SJSA1 (cell line): ENCODE measurements around the gene ZC3H6. TPM values are rescaled to one million over a fixed set of nuclear protein-coding genes. Genes with fewer than 3 reads are reported as not detected.
"Not testable (repeated sequence)": the region's sequence is repeated elsewhere in the genome, so short reads cannot be mapped to it uniquely, and the experiment has no call there.

Source experiments
- DNase-seq, 2 experiments: peaks; one replicate each; pipeline ENCODE4 v3.0.0-alpha.2; 2015 to 2020; ENCODE audit warnings: low spot score in 2 of 2, low read depth in 1 of 2
- H3K27ac ChIP-seq: fragments of 250-450 bp; sonication (Bioruptor Pico); 2 replicates; pipeline ENCODE4 v1.5.1; 2020; ENCODE audit warnings: mild to moderate bottlenecking, moderate library complexity
- H3K27me3 ChIP-seq: fragments of 250-450 bp; sonication (Bioruptor Pico); replicated peaks from 2 replicates; pipeline ENCODE4 v1.5.1; 2020; ENCODE audit warnings: mild to moderate bottlenecking, moderate library complexity
- H3K36me3 ChIP-seq: fragments of 250-450 bp; sonication (Bioruptor Pico); 2 replicates; pipeline ENCODE4 v1.5.1; 2020; ENCODE audit warnings: mild to moderate bottlenecking
- H3K4me1 ChIP-seq: fragments of 250-450 bp; sonication (Bioruptor Pico); replicated peaks from 2 replicates; pipeline ENCODE4 v1.6.1; 2021; ENCODE audit warnings: mild to moderate bottlenecking
- H3K4me3 ChIP-seq: fragments of 250-450 bp; sonication (Bioruptor Pico); 2 replicates; pipeline ENCODE4 v1.5.1; 2020; ENCODE audit warnings: mild to moderate bottlenecking
- H3K9me3 ChIP-seq: fragments of 250-450 bp; sonication (Bioruptor Pico); replicated peaks from 2 replicates; pipeline ENCODE4 v1.5.1; 2020; ENCODE audit warnings: mild to moderate bottlenecking
- total RNA-seq: library from RNA; depleted of rRNA; stranded (reverse); fragments of >200 nt; shearing (Covaris generic); gene quantifications from 2 replicates; pipeline ENCODE4 v1.2.3, GENCODE V29; 2014

The ZC3H6 gene
- total RNA-seq, 1 experiment from 2014 or later, result 5.6 TPM

DNA sequence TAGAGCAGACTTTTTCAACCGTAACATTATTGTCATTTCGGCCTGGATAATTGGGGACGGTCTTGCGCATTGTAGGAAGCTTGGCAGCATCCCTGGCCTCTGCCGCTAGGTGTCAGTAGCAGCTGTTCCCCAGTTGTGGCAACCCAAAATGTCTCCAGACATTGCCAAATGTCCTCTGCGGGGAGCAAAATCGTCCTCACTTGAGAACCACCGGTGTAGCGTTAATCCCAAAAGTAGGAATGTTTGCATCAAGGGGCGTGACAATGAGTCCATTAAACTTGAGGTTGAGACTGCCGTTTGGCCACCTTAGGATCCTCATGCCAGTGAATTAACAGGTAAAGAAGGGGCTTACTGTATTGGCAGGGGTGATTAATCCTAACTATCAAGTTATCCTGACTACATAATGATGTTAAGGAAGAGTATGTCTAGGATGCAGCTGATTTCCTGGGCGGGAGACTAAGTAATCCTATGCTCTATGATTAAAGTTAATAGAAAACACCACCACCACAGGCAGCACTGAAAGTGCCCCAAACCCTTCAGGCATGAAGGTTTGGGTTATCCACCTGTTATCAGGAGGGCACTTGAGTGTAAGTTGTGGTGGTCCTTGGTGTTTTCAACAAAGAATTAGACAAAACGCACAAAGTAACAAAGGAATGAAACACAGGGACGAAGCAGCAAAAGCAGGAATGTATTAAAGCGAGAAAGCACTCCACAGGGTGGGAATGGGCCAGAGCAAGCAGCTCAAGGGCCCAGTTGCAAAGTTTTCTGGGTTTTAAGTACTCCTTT, 15.7 kb upstream of the ZC3H6 start:
- Histone ChIP-seq H3K36me3 (no peaks in the 10 kb centered on the region), H3K4me3 (no peak overlapping the region), H3K27me3 (no peaks in the 10 kb centered on the region), H3K27ac (no peak overlapping the region), H3K4me1 (peaks cover 7% of the 10 kb centered on the region; the same call in 1 of the 2 replicates), H3K9me3 (no peaks in the 10 kb centered on the region)
- peak; percentile 48 to 70 for DNase-seq

DNA sequence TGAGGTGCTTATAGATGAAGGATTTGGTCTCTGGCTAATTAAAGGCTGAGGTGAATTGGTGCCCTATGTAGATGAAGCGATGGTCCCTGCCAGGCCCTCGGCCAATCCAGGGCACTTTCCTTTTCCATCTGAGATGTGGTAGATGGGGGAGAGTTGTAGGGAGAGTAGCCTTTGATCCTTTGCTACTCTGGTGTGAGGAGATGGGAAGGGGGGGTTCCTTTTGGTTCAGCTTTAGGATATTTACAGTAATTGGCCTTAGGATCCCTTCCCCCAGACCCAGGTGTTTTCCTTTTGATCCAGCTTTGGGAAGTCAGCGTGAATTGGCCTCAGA, 15.1 kb upstream of the ZC3H6 start:
- DNase-seq, result no peak

DNA sequence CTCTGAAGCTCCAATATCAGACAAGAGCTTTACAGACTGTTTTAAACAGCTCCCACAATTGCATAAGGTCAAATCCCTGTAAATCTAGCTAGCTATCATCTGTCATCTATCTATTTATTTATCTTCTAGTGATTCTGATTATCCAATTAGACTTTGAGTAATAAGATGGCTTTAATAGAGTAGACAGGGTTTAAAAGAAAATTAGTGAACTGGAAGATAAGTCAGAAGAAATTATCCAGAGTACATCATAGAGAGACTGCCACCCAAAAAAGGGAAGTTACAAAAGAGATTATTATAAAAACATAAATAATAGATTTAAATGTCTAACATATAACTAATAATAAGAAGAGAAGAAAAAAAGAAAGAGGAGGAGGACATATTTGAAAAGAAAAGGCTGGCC, 12.5 kb upstream of the ZC3H6 start:
- H3K27me3 ChIP-seq, result no peaks in the 10 kb centered on the region
- H3K4me1 ChIP-seq, result peaks cover 7% of the 10 kb centered on the region; the same call in 1 of the 2 replicates
- no peak overlapping the region for H3K27ac ChIP-seq
- no peaks in the 10 kb centered on the region for H3K9me3 ChIP-seq
- no peak for DNase-seq
- H3K4me3 ChIP-seq, result no peak overlapping the region
- H3K36me3 ChIP-seq, result no peaks in the 10 kb centered on the region

More for the DNA sequence above, 15.1 kb upstream of the ZC3H6 start:
- no peak overlapping the region for H3K4me3 ChIP-seq
- no peaks in the 10 kb centered on the region for H3K9me3 ChIP-seq
- peaks cover 7% of the 10 kb centered on the region; the same call in 1 of the 2 replicates for H3K4me1 ChIP-seq
- no peaks in the 10 kb centered on the region for H3K36me3 ChIP-seq
- H3K27me3 ChIP-seq, result no peaks in the 10 kb centered on the region
- H3K27ac ChIP-seq, result no peak overlapping the region

DNA sequence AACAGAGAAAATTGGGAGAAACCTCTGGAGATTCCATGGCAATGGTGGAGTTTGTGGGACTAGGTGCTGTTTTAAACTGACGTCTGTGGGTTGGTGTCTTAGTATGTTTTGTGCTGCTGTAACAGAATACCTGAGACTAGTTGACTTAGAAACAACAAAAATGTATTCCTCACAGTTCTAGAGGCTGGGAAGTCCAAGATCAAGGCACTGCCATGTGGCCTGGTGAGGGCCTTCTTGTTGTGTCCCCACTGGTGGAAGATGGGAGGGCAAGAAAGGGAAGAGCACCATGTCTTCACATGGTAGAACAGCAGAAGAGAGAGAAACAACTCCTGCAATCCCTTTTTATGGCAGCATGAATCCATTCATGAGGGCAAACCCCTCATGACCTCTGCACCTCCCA, 6.8 kb upstream of the ZC3H6 start:
- no peak overlapping the region for H3K27ac ChIP-seq
- no peak overlapping the region for H3K4me3 ChIP-seq
- H3K9me3 ChIP-seq, result no peaks in the 10 kb centered on the region
- no peaks in the 10 kb centered on the region for H3K27me3 ChIP-seq
- no peak for DNase-seq
- H3K36me3 ChIP-seq, result no peaks in the 10 kb centered on the region
- no peaks in the 10 kb centered on the region for H3K4me1 ChIP-seq

DNA sequence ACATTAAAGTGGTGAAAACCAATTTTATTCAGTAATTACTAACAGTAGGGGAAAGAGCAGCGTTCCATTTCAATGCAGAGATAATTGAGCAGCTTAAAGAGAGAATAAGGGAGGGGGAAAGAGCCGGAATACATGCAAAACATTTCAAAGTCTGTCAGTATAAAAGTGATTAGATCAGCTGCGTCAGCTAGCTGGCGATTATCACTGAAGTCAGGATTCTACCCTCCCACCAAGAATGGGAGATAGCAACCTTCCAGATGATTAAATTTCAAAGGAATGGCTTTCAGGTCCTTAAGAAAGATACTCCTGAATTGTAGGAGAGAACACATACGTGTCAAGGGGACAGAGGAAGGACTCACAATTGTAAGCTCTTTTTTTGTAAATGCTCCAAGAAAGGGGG, 2.7 kb upstream of the ZC3H6 start:
- H3K27me3 ChIP-seq, result no peaks in the 10 kb centered on the region
- H3K4me3 ChIP-seq, result no peak overlapping the region
- no peak overlapping the region for H3K27ac ChIP-seq
- H3K4me1 ChIP-seq, result no peaks in the 10 kb centered on the region; the same call in 1 of the 2 replicates
- no peaks in the 10 kb centered on the region for H3K9me3 ChIP-seq
- H3K36me3 ChIP-seq, result peaks cover 5% of the 10 kb centered on the region
- no peak for DNase-seq

DNA sequence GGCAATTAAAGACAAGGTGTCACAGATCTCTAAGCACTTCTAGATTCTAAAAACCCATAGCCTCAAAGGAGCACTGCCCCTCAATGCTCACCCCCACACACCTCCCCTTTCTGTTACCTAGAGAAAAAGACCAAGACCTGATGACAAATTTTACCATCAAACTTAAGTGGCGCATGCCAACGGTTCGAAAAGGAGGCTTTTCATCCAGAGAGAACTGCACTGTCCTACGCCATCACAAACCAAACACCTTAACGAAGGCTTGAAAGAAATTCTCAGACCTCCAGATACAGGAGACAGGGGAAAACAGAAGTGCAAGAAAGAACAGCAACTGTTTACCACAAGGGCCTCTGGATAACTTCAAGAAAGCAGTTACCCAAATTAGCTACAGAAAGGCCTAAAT, 2.0 kb upstream of the ZC3H6 start:
- Histone ChIP-seq H3K36me3 (peaks cover 5% of the 10 kb centered on the region), H3K9me3 (no peaks in the 10 kb centered on the region), H3K4me3 (no peak overlapping the region), H3K4me1 (no peaks in the 10 kb centered on the region; the same call in 1 of the 2 replicates), H3K27ac (no peak overlapping the region), H3K27me3 (no peaks in the 10 kb centered on the region)
- no peak for DNase-seq

DNA sequence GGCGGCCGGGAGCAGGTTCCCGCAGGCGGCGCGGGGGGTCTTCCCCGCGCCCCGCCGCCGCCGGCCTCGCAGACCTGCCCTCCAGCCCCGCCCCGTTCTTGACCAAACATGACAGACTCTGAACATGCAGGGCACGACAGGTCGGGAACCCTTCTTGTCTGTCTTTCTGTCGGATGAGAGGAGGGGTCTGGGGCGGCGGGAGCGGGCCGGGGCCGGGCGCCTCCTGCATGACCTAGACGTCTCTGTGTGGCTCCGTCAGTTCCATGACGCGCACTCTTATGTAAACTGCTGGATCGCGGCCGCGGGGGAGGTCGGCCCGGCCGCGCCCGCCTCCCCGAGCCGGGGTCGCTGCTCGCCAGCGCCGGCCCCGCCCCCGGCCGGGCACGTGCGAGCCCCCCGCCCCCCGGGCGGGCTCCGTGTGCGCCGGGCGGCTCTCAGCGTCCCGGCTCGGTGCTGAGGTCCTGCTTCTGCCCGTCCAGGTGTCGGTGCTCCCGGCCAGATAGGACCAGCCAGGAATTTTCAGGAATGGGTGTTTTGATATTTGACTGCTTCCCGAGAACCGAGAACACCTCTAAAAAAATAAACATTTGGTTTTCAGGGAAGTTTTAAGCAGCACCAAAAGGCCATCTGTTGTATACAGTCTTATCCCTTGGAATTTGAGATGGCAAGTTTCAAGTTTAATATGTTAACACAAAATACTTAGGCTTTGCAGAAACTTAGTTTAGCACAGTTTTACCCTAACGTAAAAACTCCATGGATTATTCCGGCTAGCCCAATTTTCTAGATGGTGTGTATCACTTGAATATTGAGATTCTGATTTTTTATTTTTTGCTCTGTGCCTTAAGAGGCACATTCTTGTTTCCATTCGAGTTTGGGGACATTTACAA, 733 bp downstream of the ZC3H6 start:
- Histone ChIP-seq H3K27ac (peak overlapping the region; percentile 100), H3K4me1 (no peaks in the 10 kb centered on the region; the same call in 1 of the 2 replicates), H3K27me3 (no peaks in the 10 kb centered on the region), H3K9me3 (no peaks in the 10 kb centered on the region), H3K4me3 (peak overlapping the region; percentile 88), H3K36me3 (peaks cover 5% of the 10 kb centered on the region)
- DNase-seq, result peak; percentile 79 to 85

DNA sequence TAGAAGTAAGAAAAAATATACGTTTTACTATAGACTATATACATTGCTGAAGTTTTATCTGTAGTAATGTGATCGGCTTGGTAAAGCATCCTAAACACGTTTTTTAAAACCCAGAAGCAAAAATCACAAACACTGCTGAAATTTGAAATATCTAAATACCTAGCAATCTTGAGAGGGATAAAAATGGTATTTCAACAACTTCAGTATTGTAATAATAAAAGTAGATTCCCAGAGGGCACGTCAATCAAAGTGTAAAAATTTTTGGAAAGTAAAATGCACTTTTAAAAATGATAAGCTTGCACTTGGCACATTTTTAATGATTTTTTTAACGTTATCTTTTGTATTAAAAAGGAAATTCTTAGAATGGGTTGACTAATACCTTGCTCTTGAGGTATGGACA, 1.6 kb downstream of the ZC3H6 start:
- no peaks in the 10 kb centered on the region for H3K27me3 ChIP-seq
- H3K36me3 ChIP-seq, result peaks cover 5% of the 10 kb centered on the region
- no peak for DNase-seq
- H3K4me3 ChIP-seq, result no peak overlapping the region
- H3K27ac ChIP-seq, result no peak overlapping the region
- H3K9me3 ChIP-seq, result no peaks in the 10 kb centered on the region
- H3K4me1 ChIP-seq, result no peaks in the 10 kb centered on the region; the same call in 1 of the 2 replicates

DNA sequence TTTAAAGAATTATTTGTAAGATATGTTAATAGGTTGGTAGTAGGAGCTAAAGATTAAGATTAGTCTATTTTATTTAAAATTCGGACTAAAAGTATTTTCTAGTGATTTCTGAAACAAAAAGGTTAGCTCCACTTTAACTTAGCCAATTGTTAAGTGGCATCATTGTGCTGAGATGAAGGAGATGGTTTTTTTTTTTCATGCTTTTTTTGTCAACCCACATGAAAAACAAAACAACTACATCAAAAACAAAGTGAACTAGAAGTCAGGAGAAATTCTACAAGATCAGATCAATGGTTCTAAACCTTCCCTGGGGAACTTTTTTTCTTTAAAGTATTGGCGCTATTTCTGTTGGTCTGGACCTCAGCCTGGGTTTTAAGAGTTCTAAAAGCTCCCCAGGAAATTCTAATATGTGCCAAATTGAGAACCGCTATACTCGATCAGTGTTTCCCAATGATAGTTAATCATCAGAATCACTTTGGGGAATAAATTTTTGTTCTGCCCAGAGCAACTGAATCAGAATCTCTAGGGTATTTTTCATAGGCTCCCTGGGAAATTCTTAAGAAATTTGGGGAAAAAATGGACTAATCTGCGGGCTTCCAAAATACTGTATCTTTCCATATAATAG, 2.3 kb downstream of the ZC3H6 start:
- DNase-seq, result no peak
- Histone ChIP-seq H3K9me3 (no peaks in the 10 kb centered on the region), H3K4me1 (no peaks in the 10 kb centered on the region; the same call in 1 of the 2 replicates)

DNA sequence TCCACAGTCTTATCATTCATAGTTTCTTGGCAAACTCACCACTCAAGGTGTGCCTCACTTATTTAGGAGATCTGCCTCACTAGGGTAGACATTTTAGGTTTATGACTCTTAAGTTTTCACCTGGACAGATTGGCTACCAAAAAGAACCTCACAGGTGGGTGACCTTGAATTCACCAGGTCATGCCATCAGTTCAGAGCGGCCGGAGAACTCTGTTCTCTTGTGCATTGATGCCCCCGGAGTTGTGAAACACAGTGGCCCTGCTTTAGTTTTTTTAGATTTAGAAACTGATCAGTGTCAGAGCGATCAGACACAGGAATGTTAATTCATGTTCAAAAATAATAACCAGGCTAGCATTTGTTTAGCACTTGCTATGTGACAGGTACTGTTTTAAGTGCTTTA, 6.7 kb downstream of the ZC3H6 start:
- not testable (repeated sequence) for DNase-seq, H3K4me3 ChIP-seq, H3K4me1 ChIP-seq, H3K27ac ChIP-seq, H3K27me3 ChIP-seq, H3K36me3 ChIP-seq, H3K9me3 ChIP-seq

More for the DNA sequence above, 2.3 kb downstream of the ZC3H6 start:
- Histone ChIP-seq H3K36me3 (peaks cover 5% of the 10 kb centered on the region), H3K4me3 (no peak overlapping the region), H3K27ac (no peak overlapping the region), H3K27me3 (no peaks in the 10 kb centered on the region)

DNA sequence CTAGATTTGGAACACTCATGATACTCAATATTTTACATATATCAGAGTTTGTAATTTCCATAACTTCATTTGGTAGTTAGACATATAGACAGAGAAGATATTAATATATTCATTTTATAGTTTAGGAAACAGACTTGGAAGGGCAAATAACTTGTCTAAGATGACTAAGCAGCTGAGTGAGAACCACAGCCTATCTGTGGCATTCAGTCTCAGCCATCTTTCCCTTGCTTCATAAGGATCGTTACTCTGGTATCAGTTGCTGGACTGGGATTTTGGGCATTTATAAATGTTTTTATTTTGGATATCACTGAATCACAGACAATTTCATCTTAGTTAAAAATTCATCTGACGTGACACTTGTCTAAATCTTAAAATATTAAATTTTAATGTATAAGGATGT, 8.1 kb downstream of the ZC3H6 start:
- DNase-seq, H3K27me3 ChIP-seq, H3K9me3 ChIP-seq, H3K4me3 ChIP-seq, H3K27ac ChIP-seq, H3K4me1 ChIP-seq, H3K36me3 ChIP-seq: not testable (repeated sequence)

DNA sequence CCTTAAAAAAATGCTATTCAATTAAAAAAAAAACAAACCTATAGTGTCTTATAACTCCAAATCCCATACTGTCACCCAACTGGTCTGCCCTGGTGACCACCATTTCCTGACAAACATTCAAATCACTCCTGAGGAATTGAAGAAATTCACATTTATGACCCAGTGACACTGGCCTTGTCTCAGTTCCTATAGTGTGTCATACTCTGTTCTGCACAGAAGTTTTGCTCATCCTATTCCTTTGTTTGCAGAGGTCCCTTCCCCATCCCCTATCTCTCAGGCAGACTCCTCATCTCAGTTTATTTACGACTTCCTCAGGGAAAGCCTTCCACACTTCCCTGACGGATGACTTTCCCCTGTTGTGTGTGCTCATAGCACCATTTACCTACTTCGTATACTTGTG, 14.7 kb downstream of the ZC3H6 start:
- Histone ChIP-seq H3K4me1 (0 out of 2 replicates have a peak, but pooled peaks cover 3% of the 10 kb centered on the region), H3K36me3 (no peaks in the 10 kb centered on the region), H3K27me3 (no peaks in the 10 kb centered on the region), H3K4me3 (no peak overlapping the region), H3K27ac (no peak overlapping the region), H3K9me3 (no peaks in the 10 kb centered on the region)
- no peak for DNase-seq

DNA sequence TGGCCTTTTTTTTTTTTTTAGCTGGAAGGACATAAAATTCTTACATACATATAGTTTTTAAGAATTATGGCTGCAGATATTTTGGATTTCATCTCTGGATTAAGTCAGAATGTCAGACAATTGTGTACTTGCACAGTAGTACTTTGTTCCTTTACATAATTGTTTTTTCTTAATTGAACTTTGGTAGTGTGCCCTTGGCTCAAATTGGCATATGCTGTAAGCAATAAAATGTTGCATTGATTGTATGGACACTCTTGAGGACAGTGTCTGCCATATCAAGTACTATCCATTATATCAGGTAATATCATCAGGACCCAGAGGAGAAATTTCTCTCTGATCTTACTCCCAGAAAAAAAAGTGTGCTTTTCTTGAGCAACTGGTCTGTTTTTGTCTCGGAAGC, 15.3 kb downstream of the ZC3H6 start:
- Histone ChIP-seq H3K27me3 (no peaks in the 10 kb centered on the region), H3K4me1 (0 out of 2 replicates have a peak, but pooled peaks cover 3% of the 10 kb centered on the region), H3K27ac (no peak overlapping the region), H3K36me3 (no peaks in the 10 kb centered on the region), H3K4me3 (no peak overlapping the region), H3K9me3 (no peaks in the 10 kb centered on the region)
- DNase-seq, result no peak
